GM23338 (cell line): ENCODE data around the gene TSPAN4. TPM values are rescaled to one million over a fixed set of nuclear protein-coding genes. Genes with fewer than 3 reads are reported as not detected.

Experiments
- ATAC-seq: fragments of 200-7000 bp; cut with Tn5 transposase; 3 replicates; pipeline ENCODE4 v1.9.1; 2020
- DNase-seq: peaks from one replicate; pipeline ENCODE4 v3.0.0-alpha.2; 2015; ENCODE audit warnings: low spot score
- H2AFZ ChIP-seq: fragments of 200-600 bp; sonication (generic); 2 replicates; pipeline ENCODE4 v1.8.0; 2016; ENCODE audit warnings: antibody characterized with exemption, mild to moderate bottlenecking, moderate library complexity
- H3F3A ChIP-seq: fragments of 200-600 bp; sonication (generic); replicated peaks from 2 replicates; pipeline ENCODE4 v1.8.0; 2017; ENCODE audit warnings: antibody characterized with exemption, mixed run types, low read depth
- H3K27ac ChIP-seq: fragments of 200-600 bp; sonication (generic); 2 replicates; pipeline ENCODE4 v1.6.1; 2016; ENCODE audit warnings: low read depth
- H3K27me3 ChIP-seq: fragments of 200-600 bp; sonication (generic); 2 replicates; pipeline ENCODE4 v1.8.0; 2016; ENCODE audit warnings: mild to moderate bottlenecking, mixed run types, moderate library complexity; ENCODE audit not compliant: insufficient read depth
- H3K36me3 ChIP-seq: fragments of 200-600 bp; sonication (generic); 2 replicates; pipeline ENCODE4 v1.8.0; 2016; ENCODE audit warnings: mild to moderate bottlenecking; ENCODE audit not compliant: insufficient read depth
- H3K4me1 ChIP-seq: fragments of 200-600 bp; sonication (generic); 2 replicates; pipeline ENCODE4 v1.8.0; 2016; ENCODE audit warnings: mild to moderate bottlenecking, moderate library complexity; ENCODE audit not compliant: insufficient read depth
- H3K4me2 ChIP-seq: fragments of 200-600 bp; sonication (generic); 2 replicates; pipeline ENCODE4 v1.7.1; 2017; ENCODE audit warnings: mixed run types
- H3K4me3 ChIP-seq: fragments of 200-600 bp; sonication (generic); 2 replicates; pipeline ENCODE4 v1.6.1; 2016; ENCODE audit warnings: mixed run types
- H3K79me2 ChIP-seq: fragments of 200-600 bp; sonication (generic); replicated peaks from 2 replicates; pipeline ENCODE4 v1.8.0; 2017; ENCODE audit warnings: mild to moderate bottlenecking; ENCODE audit not compliant: insufficient read depth
- H3K9me2 ChIP-seq: fragments of 200-600 bp; sonication (generic); 2 replicates; pipeline ENCODE4 v1.8.0; 2017; ENCODE audit not compliant: insufficient read depth
- H4K20me1 ChIP-seq: fragments of 200-600 bp; sonication (generic); replicated peaks from 2 replicates; pipeline ENCODE4 v1.8.0; 2017; ENCODE audit warnings: mild to moderate bottlenecking; ENCODE audit not compliant: insufficient read depth
- H3K27ac Mint-ChIP-seq: 2 replicates; pipeline ENCODE4 v1.8.0; 2020; ENCODE audit warnings: inconsistent platforms, mild to moderate bottlenecking, moderate library complexity, mixed read lengths
- H3K27me3 Mint-ChIP-seq: 3 replicates; pipeline ENCODE4 v1.8.0; 2022; ENCODE audit warnings: low read depth, mild to moderate bottlenecking, moderate library complexity, mixed read lengths, inconsistent platforms; ENCODE audit not compliant: insufficient read depth, poor library complexity
- H3K36me3 Mint-ChIP-seq: 3 replicates; pipeline ENCODE4 v1.8.0; 2021; ENCODE audit warnings: low read depth, mild to moderate bottlenecking, inconsistent platforms, moderate library complexity, mixed read lengths
- H3K4me1 Mint-ChIP-seq: 3 replicates; pipeline ENCODE4 v1.8.0; 2020; ENCODE audit warnings: mild to moderate bottlenecking, inconsistent platforms, mixed read lengths
- H3K4me3 Mint-ChIP-seq: 3 replicates; pipeline ENCODE4 v1.8.0; 2021; ENCODE audit warnings: moderate library complexity, mild to moderate bottlenecking, inconsistent platforms, mixed read lengths
- H3K9me3 Mint-ChIP-seq: 3 replicates; pipeline ENCODE4 v1.8.0; 2020; ENCODE audit warnings: moderate library complexity, mild to moderate bottlenecking, inconsistent platforms, mixed read lengths
- EZH2phosphoT487 ChIP-seq: fragments of 200-600 bp; sonication (generic); IDR thresholded peaks from one replicate; pipeline ENCODE4 v1.8.1; 2018; ENCODE audit warnings: antibody characterized with exemption; ENCODE audit not compliant: unreplicated experiment
- JUNB ChIP-seq: IDR thresholded peaks from one replicate; pipeline ENCODE4 v1.6.1; 2016; ENCODE audit warnings: antibody characterized with exemption; ENCODE audit not compliant: unreplicated experiment
- NANOG ChIP-seq: IDR thresholded peaks from 2 replicates; pipeline ENCODE4 v1.6.1; 2016; ENCODE audit warnings: antibody characterized with exemption, borderline replicate concordance
- POLR2AphosphoS5 ChIP-seq: IDR thresholded peaks from 2 replicates; pipeline ENCODE4 v1.6.1; 2016; ENCODE audit warnings: antibody characterized with exemption, low read depth
- STAT1 ChIP-seq: IDR thresholded peaks from one replicate; pipeline ENCODE4 v1.6.1; 2016; ENCODE audit warnings: antibody characterized with exemption; ENCODE audit not compliant: unreplicated experiment
- ZNF114 ChIP-seq: fragments of 250-450 bp; sonication (Bioruptor Pico); IDR thresholded peaks from 2 replicates; pipeline ENCODE4 v1.5.0; 2020; ENCODE audit warnings: mild to moderate bottlenecking, moderate library complexity
- polyA plus RNA-seq: library from polyadenylated mRNA; unstranded; fragments of >200 nt; fragmentation: Nextera tagmentation; extraction: Ambion mirVana; gene quantifications from 2 replicates; pipeline ENCODE4 v1.2.1, GENCODE V29; 2016
- total RNA-seq: library from RNA; depleted of rRNA; stranded (reverse); fragments of >200 nt; shearing (Covaris generic); gene quantifications from 2 replicates; pipeline ENCODE4 v1.2.3, GENCODE V29; 2014
- TF ChIP-seq, protein P1 (sequence below), 2 experiments: fragments of 200-600 bp in 1 of 2; sonication (generic) in 1 of 2; conservative IDR thresholded peaks; 2 replicates each; pipeline versions ENCODE4 v1.5.1 to v1.6.1; 2016 to 2017; ENCODE audit warnings: antibody characterized with exemption in 2 of 2, low read depth in 2 of 2, mild to moderate bottlenecking in 2 of 2, moderate library complexity in 1 of 2
- TF ChIP-seq, protein P2 (sequence below): IDR thresholded peaks from one replicate; pipeline ENCODE4 v1.6.1; 2018; ENCODE audit warnings: antibody characterized with exemption; ENCODE audit not compliant: unreplicated experiment

Gene TSPAN4
- total and polyA plus RNA-seq, 2 experiments from 2014 or later = 76.8 to 150 TPM

DNA sequence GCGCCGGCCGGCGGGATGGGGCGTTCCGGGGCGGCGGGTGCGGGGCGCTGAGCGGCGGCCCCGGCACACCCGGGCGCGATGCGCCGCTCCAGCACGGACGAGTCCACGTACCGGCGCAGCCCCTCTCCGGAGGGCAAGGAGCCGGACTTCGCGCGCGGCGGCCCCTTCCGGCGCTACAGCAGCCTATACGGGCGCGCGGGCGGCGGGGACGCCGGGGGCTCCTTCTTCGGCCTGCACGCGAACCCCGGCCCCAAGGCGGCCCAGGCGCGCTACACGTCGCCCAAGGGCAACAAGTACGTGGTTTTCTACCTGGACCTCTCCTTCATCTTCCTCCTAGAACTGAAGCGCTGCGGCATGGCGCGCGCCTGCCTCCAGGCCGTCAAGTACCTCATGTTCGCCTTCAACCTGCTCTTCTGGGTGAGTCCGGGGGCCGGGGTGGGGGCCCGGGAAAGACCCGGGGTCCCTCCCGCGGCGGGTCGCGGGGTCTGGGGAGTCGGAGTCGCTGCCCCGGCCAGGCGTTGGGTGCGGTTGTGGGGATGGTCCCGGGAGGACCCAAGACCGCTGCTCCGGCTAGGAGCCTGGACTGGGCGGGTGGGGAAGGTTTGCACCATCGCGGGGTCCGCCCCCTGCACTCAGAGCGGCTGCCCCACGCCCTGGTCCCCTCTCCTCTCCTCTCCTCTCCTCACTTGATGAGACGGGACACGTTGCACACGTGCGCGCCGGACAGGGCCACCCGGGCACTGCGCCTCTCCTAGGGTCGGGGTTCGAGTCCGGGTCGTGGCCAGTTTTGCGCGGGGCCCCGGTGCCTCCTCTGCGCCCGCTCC is 7.5 kb downstream of the TSPAN4 start:
- DNase-seq (no peak), ATAC-seq (peak; percentile 5)
- Histone ChIP-seq H3K4me1 (peaks cover 26% of the 10 kb centered on the region), H3K27ac (no peak overlapping the region), H2AFZ (no peak overlapping the region), H3F3A (0 out of 2 replicates have a peak, but pooled peaks cover 5% of the 10 kb centered on the region), H4K20me1 (peaks cover 17% of the 10 kb centered on the region), H3K36me3 (no peaks in the 10 kb centered on the region), H3K4me3 (peak overlapping the region; percentile 89), H3K27me3 (no peaks in the 10 kb centered on the region), H3K79me2 (0 out of 2 replicates have a peak, but pooled peaks cover 3% of the 10 kb centered on the region), H3K9me2 (no peaks in the 10 kb centered on the region), H3K4me2 (peak overlapping the region; percentile 97)
- no peaks in the 10 kb centered on the region for H3K9me3 Mint-ChIP-seq
- H3K36me3 Mint-ChIP-seq = no peaks in the 10 kb centered on the region
- H3K27ac Mint-ChIP-seq = no peak overlapping the region
- TF ChIP-seq, protein P1, sequence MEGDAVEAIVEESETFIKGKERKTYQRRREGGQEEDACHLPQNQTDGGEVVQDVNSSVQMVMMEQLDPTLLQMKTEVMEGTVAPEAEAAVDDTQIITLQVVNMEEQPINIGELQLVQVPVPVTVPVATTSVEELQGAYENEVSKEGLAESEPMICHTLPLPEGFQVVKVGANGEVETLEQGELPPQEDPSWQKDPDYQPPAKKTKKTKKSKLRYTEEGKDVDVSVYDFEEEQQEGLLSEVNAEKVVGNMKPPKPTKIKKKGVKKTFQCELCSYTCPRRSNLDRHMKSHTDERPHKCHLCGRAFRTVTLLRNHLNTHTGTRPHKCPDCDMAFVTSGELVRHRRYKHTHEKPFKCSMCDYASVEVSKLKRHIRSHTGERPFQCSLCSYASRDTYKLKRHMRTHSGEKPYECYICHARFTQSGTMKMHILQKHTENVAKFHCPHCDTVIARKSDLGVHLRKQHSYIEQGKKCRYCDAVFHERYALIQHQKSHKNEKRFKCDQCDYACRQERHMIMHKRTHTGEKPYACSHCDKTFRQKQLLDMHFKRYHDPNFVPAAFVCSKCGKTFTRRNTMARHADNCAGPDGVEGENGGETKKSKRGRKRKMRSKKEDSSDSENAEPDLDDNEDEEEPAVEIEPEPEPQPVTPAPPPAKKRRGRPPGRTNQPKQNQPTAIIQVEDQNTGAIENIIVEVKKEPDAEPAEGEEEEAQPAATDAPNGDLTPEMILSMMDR (conservative IDR thresholded peaks at IDR 0.05; ENCODE audit: low read depth in 2 of 2) = no peak
- TF ChIP-seq, protein P2, sequence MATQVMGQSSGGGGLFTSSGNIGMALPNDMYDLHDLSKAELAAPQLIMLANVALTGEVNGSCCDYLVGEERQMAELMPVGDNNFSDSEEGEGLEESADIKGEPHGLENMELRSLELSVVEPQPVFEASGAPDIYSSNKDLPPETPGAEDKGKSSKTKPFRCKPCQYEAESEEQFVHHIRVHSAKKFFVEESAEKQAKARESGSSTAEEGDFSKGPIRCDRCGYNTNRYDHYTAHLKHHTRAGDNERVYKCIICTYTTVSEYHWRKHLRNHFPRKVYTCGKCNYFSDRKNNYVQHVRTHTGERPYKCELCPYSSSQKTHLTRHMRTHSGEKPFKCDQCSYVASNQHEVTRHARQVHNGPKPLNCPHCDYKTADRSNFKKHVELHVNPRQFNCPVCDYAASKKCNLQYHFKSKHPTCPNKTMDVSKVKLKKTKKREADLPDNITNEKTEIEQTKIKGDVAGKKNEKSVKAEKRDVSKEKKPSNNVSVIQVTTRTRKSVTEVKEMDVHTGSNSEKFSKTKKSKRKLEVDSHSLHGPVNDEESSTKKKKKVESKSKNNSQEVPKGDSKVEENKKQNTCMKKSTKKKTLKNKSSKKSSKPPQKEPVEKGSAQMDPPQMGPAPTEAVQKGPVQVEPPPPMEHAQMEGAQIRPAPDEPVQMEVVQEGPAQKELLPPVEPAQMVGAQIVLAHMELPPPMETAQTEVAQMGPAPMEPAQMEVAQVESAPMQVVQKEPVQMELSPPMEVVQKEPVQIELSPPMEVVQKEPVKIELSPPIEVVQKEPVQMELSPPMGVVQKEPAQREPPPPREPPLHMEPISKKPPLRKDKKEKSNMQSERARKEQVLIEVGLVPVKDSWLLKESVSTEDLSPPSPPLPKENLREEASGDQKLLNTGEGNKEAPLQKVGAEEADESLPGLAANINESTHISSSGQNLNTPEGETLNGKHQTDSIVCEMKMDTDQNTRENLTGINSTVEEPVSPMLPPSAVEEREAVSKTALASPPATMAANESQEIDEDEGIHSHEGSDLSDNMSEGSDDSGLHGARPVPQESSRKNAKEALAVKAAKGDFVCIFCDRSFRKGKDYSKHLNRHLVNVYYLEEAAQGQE = no peak
- TF ChIP-seq NANOG = no peak
- H3K27me3 Mint-ChIP-seq = peaks cover 15% of the 10 kb centered on the region
- H3K4me1 Mint-ChIP-seq = peaks cover 25% of the 10 kb centered on the region
- H3K4me3 Mint-ChIP-seq = peak overlapping the region; percentile 71

DNA sequence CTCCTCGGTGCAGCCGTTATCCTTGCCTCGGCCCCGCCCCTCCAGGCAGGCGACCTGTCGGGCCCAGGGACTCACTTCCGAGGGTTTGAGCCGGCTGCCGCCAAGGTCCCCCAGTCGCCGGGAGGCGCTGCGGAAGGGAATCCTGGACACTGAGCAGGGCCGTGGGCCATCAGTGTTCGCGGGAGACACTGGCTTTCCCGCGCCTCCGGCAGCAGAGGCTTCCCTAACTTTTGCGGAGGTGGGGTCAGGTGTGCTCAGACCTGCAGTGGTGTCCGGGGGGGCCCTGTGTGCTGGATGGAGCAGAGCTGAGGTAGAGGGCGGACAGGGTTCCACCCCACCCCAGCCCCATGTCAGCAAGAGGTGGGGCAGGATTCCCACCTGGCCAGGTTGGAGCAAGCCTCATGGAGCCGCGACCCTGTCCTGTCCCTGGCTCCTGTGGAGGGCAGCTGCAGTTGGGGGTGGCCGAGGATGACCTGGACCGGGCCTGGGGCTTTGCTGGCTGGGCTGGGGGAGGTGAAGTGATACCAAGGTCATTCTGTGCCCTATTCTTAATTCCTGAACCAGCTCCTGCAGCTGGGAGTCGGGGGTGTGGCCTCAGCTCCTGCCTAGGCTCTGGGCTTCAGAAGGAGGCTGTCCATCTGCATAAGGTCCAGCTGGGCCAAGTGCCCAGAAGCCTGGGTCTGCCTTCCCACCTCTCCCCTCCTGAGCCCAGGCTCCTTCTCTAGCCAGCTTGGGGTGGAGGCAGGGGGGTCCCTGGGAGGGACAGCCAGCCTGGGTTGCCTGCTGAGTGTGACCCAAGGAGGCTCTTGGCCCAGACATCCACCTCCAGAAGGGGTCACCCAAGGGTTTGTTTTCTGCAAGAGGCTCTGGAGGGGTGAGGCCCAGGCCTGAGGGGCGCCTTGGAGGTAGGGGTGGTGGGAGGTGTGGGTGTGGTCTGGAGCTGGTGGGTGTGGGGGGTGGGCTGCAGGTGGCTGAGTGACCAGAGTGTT is 8.4 kb downstream of the TSPAN4 start:
- no peaks in the 10 kb centered on the region for H3K9me2 ChIP-seq
- H3K4me2 ChIP-seq = peak overlapping the region; percentile 97
- H2AFZ ChIP-seq = no peak overlapping the region
- H3K4me3 ChIP-seq = peak overlapping the region; percentile 89
- Mint-ChIP-seq H3K4me3 (peak overlapping the region; percentile 71), H3K27me3 (peaks cover 16% of the 10 kb centered on the region), H3K4me1 (peaks cover 24% of the 10 kb centered on the region), H3K9me3 (no peaks in the 10 kb centered on the region), H3K36me3 (no peaks in the 10 kb centered on the region), H3K27ac (no peak overlapping the region)
- H3K36me3 ChIP-seq = no peaks in the 10 kb centered on the region
- no peak overlapping the region for H3K27ac ChIP-seq
- ATAC-seq (peak; percentile 19), DNase-seq (peak; percentile 73)
- 0 out of 2 replicates have a peak, but pooled peaks cover 3% of the 10 kb centered on the region for H3K79me2 ChIP-seq
- no peak for TF ChIP-seq ZNF114 (CRISPR knock-in tag)
- no peak for TF ChIP-seq STAT1
- no peak for TF ChIP-seq POLR2AphosphoS5
- no peak for TF ChIP-seq JUNB
- TF ChIP-seq, protein P1 (conservative IDR thresholded peaks at IDR 0.05; ENCODE audit: low read depth in 2 of 2) = peak; percentile 46 to 72
- no peak for TF ChIP-seq EZH2phosphoT487
- TF ChIP-seq, protein P2 = no peak
- H4K20me1 ChIP-seq = peaks cover 17% of the 10 kb centered on the region
- H3K4me1 ChIP-seq = peaks cover 19% of the 10 kb centered on the region
- no peaks in the 10 kb centered on the region for H3K27me3 ChIP-seq
- 0 out of 2 replicates have a peak, but pooled peaks cover 5% of the 10 kb centered on the region for H3F3A ChIP-seq
